HL-60 (cell line): ENCODE measurements around the gene NR4A1.
A peak's percentile ranks its signal among the peaks of the same experiment; 100 is the strongest.

ENCODE experiments used
- DNase-seq, 2 experiments: peaks; one replicate each; pipeline ENCODE4 v3.0.0-alpha.2; 2010 to 2020; ENCODE audit warnings: low read depth in 1 of 2, low spot score in 1 of 2
- H3K27ac ChIP-seq: fragments of 250-450 bp; sonication (Bioruptor Pico); replicated peaks from 2 replicates; pipeline ENCODE4 v1.5.1; 2020; ENCODE audit warnings: mild to moderate bottlenecking, moderate library complexity
- H3K27me3 ChIP-seq: fragments of 250-450 bp; sonication (Bioruptor Pico); 2 replicates; pipeline ENCODE4 v1.5.1; 2021; ENCODE audit warnings: mild to moderate bottlenecking, moderate library complexity; ENCODE audit not compliant: insufficient read depth, poor library complexity, severe bottlenecking
- H3K4me3 ChIP-seq: replicated peaks from 2 replicates; pipeline ENCODE4 v1.5.1; 2011; ENCODE audit warnings: mild to moderate bottlenecking, control low read depth, low read length; ENCODE audit not compliant: insufficient read depth
- GABPA ChIP-seq: IDR thresholded peaks from 2 replicates; pipeline ENCODE4 v1.6.1; 2012; ENCODE audit warnings: low read depth
- POLR2AphosphoS5 ChIP-seq: IDR thresholded peaks from 2 replicates; pipeline ENCODE4 v1.6.1; 2012; ENCODE audit warnings: low read depth
- SPI1 ChIP-seq: IDR thresholded peaks from 2 replicates; pipeline ENCODE4 v1.6.1; 2012; ENCODE audit warnings: low read depth, mild to moderate bottlenecking, borderline replicate concordance
- TF ChIP-seq, protein P1 (sequence below): IDR thresholded peaks from 2 replicates; pipeline ENCODE4 v1.6.1; 2012; ENCODE audit warnings: low read depth; ENCODE audit not compliant: insufficient replicate concordance
- TF ChIP-seq, protein P2 (sequence below): IDR thresholded peaks from one replicate; pipeline ENCODE4 v1.5.1; 2011; ENCODE audit warnings: low read length, control low read depth, inconsistent platforms; ENCODE audit not compliant: insufficient read depth

The NR4A1 gene

DNA sequence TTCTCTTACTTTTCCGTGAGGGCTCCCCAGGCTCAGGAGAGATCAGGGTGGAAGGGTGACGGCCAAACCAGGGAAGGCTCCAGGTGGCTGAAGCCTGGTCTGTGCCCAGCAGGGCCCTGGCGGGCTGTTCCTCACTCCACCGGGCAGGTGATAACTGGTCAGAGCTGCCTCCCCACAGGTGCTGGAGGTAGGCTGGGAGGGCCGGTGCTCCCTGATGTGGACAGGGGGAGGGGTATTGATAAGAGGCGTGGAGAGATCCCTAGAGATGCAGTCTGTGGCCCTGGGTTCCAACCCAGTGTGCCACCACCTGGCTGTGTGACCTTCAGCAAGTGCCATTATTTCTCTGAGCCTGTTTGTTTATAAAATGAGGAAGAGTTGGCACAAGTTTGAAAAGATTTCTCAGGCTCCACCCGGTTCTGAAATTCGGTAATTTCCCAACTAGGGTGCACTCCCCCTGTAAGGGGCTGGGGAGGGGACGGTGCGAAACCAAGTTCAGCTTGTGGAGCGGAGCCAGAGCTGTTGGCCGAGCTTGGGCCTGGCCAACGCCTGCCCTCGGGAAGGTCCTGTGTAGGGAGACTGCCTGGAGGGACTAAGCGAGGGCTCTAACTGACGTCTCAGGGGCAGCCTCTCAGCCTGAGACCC, 1.0 kb upstream of the NR4A1 start:
- TF ChIP-seq GABPA (no peak), SPI1 (no peak), POLR2AphosphoS5 (no peak)
- TF ChIP-seq, protein P1, sequence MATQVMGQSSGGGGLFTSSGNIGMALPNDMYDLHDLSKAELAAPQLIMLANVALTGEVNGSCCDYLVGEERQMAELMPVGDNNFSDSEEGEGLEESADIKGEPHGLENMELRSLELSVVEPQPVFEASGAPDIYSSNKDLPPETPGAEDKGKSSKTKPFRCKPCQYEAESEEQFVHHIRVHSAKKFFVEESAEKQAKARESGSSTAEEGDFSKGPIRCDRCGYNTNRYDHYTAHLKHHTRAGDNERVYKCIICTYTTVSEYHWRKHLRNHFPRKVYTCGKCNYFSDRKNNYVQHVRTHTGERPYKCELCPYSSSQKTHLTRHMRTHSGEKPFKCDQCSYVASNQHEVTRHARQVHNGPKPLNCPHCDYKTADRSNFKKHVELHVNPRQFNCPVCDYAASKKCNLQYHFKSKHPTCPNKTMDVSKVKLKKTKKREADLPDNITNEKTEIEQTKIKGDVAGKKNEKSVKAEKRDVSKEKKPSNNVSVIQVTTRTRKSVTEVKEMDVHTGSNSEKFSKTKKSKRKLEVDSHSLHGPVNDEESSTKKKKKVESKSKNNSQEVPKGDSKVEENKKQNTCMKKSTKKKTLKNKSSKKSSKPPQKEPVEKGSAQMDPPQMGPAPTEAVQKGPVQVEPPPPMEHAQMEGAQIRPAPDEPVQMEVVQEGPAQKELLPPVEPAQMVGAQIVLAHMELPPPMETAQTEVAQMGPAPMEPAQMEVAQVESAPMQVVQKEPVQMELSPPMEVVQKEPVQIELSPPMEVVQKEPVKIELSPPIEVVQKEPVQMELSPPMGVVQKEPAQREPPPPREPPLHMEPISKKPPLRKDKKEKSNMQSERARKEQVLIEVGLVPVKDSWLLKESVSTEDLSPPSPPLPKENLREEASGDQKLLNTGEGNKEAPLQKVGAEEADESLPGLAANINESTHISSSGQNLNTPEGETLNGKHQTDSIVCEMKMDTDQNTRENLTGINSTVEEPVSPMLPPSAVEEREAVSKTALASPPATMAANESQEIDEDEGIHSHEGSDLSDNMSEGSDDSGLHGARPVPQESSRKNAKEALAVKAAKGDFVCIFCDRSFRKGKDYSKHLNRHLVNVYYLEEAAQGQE: no peak
- TF ChIP-seq, protein P2, sequence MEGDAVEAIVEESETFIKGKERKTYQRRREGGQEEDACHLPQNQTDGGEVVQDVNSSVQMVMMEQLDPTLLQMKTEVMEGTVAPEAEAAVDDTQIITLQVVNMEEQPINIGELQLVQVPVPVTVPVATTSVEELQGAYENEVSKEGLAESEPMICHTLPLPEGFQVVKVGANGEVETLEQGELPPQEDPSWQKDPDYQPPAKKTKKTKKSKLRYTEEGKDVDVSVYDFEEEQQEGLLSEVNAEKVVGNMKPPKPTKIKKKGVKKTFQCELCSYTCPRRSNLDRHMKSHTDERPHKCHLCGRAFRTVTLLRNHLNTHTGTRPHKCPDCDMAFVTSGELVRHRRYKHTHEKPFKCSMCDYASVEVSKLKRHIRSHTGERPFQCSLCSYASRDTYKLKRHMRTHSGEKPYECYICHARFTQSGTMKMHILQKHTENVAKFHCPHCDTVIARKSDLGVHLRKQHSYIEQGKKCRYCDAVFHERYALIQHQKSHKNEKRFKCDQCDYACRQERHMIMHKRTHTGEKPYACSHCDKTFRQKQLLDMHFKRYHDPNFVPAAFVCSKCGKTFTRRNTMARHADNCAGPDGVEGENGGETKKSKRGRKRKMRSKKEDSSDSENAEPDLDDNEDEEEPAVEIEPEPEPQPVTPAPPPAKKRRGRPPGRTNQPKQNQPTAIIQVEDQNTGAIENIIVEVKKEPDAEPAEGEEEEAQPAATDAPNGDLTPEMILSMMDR: no peak
- no peak for DNase-seq
- Histone ChIP-seq H3K4me3 (peak overlapping the region; percentile 51), H3K27me3 (peaks cover 8% of the 10 kb centered on the region), H3K27ac (peak overlapping the region; percentile 49)

DNA sequence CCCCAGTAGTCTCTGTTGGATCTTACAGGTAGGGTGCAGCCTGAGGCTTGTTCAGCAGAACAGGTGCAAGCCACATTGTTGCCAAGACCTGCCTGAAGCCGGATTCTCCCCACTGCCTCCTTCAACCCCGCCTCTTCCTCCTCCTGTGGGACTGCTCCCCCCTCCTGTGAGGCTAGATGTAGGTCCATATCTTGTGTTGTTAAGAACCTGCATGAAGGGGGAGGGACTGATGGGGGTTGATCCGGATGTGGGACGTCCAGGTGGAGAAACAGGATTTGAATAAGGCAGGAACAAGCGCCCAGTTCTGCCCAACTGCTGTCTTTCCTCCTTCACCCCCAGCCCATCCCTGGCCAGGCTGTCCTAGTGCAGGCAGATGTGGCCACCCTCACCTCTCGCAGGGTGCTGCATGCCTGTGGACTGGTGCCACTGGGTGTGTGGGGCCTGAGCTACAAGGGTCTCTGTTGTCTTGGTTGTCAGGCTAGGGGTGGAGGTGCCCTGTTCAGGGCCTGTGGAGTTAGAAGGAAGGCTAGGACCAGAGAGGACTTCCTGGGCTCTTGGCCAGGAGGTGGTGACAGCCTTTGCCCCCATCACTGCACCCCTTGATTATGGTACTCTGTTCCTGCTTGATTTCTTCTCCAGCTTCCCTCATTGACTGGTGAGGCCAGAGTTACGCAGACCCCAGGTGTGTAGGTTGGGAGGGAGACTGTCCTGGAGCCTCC, 1.4 kb downstream of the NR4A1 start:
- Histone ChIP-seq H3K27ac (no peak overlapping the region), H3K27me3 (peaks cover 8% of the 10 kb centered on the region), H3K4me3 (no peak overlapping the region)
- TF ChIP-seq POLR2AphosphoS5 (no peak), GABPA (no peak), SPI1 (no peak)
- TF ChIP-seq, protein P2: no peak
- TF ChIP-seq, protein P1: no peak
- DNase-seq: no peak

DNA sequence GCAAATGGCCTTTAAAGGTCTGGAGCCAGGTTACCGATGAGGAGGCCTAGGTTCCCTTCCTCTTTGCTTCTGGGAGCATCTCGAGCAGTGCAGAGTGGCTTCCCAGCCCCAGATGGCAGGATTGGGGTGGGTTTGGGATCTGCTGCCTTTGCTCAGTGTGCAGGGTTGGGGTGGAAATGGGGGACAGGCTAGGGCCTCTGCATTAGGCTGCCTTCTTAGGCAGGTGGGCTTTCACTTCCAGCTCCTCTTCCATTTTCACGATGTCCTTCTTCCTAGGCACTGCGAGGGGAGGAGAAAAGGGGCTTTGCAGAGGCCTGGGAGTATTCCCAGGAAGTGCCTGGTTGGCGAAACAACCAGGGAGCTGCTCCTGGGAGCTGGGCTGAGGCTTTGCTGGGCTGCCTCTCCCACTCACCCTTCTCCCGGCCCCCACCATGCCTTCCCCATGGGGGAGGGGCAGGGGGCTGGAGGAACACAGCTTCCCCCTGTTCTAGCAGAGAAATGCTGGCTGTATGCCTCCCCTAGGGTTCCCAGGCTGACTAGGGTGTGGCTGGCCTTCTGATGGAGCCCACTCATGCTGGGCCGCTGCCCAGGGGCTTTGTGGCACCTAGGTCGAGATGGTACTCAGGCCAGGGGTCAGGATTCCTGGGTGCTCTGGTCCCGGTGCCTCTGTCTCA, 2.4 kb downstream of the NR4A1 start:
- H3K27me3 ChIP-seq: peaks cover 8% of the 10 kb centered on the region
- TF ChIP-seq POLR2AphosphoS5: no peak
- no peak for TF ChIP-seq GABPA
- no peak overlapping the region for H3K4me3 ChIP-seq
- no peak overlapping the region for H3K27ac ChIP-seq
- no peak for DNase-seq

DNA sequence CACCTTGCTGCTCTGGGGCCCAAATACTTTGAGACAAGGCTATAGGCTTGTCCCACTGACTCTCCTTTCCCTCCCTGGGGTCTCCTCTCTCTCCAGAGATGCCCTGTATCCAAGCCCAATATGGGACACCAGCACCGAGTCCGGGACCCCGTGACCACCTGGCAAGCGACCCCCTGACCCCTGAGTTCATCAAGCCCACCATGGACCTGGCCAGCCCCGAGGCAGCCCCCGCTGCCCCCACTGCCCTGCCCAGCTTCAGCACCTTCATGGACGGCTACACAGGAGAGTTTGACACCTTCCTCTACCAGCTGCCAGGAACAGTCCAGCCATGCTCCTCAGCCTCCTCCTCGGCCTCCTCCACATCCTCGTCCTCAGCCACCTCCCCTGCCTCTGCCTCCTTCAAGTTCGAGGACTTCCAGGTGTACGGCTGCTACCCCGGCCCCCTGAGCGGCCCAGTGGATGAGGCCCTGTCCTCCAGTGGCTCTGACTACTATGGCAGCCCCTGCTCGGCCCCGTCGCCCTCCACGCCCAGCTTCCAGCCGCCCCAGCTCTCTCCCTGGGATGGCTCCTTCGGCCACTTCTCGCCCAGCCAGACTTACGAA, 3.1 kb downstream of the NR4A1 start:
- TF ChIP-seq GABPA: no peak
- TF ChIP-seq, protein P2: no peak
- TF ChIP-seq, protein P1: no peak
- no peak for TF ChIP-seq POLR2AphosphoS5
- no peak for TF ChIP-seq SPI1
- DNase-seq: no peak
- Histone ChIP-seq H3K27ac (no peak overlapping the region), H3K27me3 (peaks cover 8% of the 10 kb centered on the region), H3K4me3 (no peak overlapping the region)
